Measurements from ENCODE around the gene ATPAF1. TPM values are rescaled to one million over a fixed set of nuclear protein-coding genes. Genes with fewer than 3 reads are reported as not detected.

Gene ATPAF1
- total and polyA plus RNA-seq, 9 of the 15 experiments (the other 6 are each of a cell fraction or from before 2014, with no cell fraction given), result 6.3 to 56.2 (median 27.4) TPM

- no peaks in the 10 kb centered on the region for H3K79me2 ChIP-seq (ENCODE audit: control insufficient read depth, insufficient read depth, low read length)
- H3K9me1 ChIP-seq (ENCODE audit: control insufficient read depth, insufficient read depth, low read length), result no peaks in the 10 kb centered on the region
- ChIA-PET POLR2A (interaction anchor here (0.8 to 1.8 kb wide), 6 partner anchors 10 to 38 kb away, joined by 3 to 8 read pairs (median 6); partner anchors contain the start of gene MKNK1), CTCF (ENCODE audit: low intra/inter-chr PET ratio) (no interaction called here)
- H3K27me3 ChIP-seq (ENCODE audit: control insufficient read depth in 2 of 2, insufficient read depth in 2 of 2, low read length in 2 of 2), result no peaks in the 10 kb centered on the region
- peak overlapping the region in 1 of 2 experiments; percentile 26; a peak in 1 of 4 replicates for H3K9ac ChIP-seq (ENCODE audit: insufficient read depth in 1 of 2, low read depth in 2 of 2, low read length in 2 of 2)
- H3K4me2 ChIP-seq (ENCODE audit: insufficient read depth, low read length), result no peak overlapping the region
- peaks cover 10 to 38% of the 10 kb centered on the region in 2 experiments; a peak in 4 of 5 replicates for H3K4me1 ChIP-seq (replicated peaks in 1 of 2; ENCODE audit: control insufficient read depth in 2 of 2, insufficient read depth in 2 of 2, low read length in 2 of 2)
- no peak for FAIRE-seq
- H2AFZ ChIP-seq (ENCODE audit: low read depth, low read length), result no peak overlapping the region
- no peaks in the 10 kb centered on the region for H3K9me3 ChIP-seq (replicated peaks; ENCODE audit: control insufficient read depth, insufficient read depth, low read depth, low read length)
- no peak overlapping the region for H3K27ac ChIP-seq (ENCODE audit: extremely low read depth, low read depth, low read length)
- in situ Hi-C loops (cut with MboI), result no loop called here
- ATAC-seq, result peak; percentile 20; the same call in 2 of the 3 replicates
- 14% methylated on average over 7 of the region's 7 CpGs for WGBS (ENCODE audit: insufficient coverage, low coverage, missing lambda C conversion rate)
- intact Hi-C loops (cut with micrococcal nuclease), result no loop called here
- DNase-seq (ENCODE audit: extremely low read depth in 1 of 4, low spot score in 3 of 4), result peak in 1 of 4 experiments; percentile 53
- H3K36me3 ChIP-seq (ENCODE audit: control insufficient read depth, insufficient read depth, low read length), result peaks cover 73% of the 10 kb centered on the region
- H4K20me1 ChIP-seq (replicated peaks; ENCODE audit: control insufficient read depth, insufficient read depth, low read length), result 0 out of 2 replicates have a peak, but pooled peaks cover 4% of the 10 kb centered on the region
- BruUV-seq (replicated peaks), result no TSS peak
- H3K4me3 ChIP-seq, result no peak overlapping the region
- peak; percentile 98 for TF ChIP-seq CTBP1 (IDR thresholded peaks at IDR 0.05; ENCODE audit: borderline replicate concordance)
- TF ChIP-seq CXXC5 (CRISPR knock-in tag; IDR thresholded peaks at IDR 0.05), result peak; percentile 26; the same call in 1 of the 2 replicates
- 0 out of 2 replicates have a peak, but pooled peaks have one; percentile 3 for TF ChIP-seq MAFK (IDR thresholded peaks at IDR 0.05; ENCODE audit: low read length)
- TF ChIP-seq ZFPM2 (CRISPR knock-in tag; IDR thresholded peaks at IDR 0.05), result no peak
- TF ChIP-seq ETV5 (CRISPR knock-in tag; IDR thresholded peaks at IDR 0.05; ENCODE audit: low read depth), result no peak
- TF ChIP-seq CHD2 (IDR thresholded peaks at IDR 0.05; ENCODE audit: low read depth, low read length), result no peak
- TF ChIP-seq JUND (IDR thresholded peaks at IDR 0.05; ENCODE audit: borderline replicate concordance, low read depth, low read length), result peak; percentile 8; the same call in 1 of the 2 replicates
- no peak; the same call in 2 of the 3 replicates for TF ChIP-seq JUND (tag; IDR thresholded peaks at IDR 0.05; ENCODE audit: borderline replicate concordance, low read depth, low read length)
- peak; percentile 36; the same call in 1 of the 2 replicates for TF ChIP-seq TAL1 (IDR thresholded peaks at IDR 0.05)
- TF ChIP-seq, protein P1, sequence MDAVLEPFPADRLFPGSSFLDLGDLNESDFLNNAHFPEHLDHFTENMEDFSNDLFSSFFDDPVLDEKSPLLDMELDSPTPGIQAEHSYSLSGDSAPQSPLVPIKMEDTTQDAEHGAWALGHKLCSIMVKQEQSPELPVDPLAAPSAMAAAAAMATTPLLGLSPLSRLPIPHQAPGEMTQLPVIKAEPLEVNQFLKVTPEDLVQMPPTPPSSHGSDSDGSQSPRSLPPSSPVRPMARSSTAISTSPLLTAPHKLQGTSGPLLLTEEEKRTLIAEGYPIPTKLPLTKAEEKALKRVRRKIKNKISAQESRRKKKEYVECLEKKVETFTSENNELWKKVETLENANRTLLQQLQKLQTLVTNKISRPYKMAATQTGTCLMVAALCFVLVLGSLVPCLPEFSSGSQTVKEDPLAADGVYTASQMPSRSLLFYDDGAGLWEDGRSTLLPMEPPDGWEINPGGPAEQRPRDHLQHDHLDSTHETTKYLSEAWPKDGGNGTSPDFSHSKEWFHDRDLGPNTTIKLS (IDR thresholded peaks at IDR 0.05; ENCODE audit: borderline replicate concordance, low read depth), result no peak
- TF ChIP-seq TRIM24 (IDR thresholded peaks at IDR 0.05), result no peak
- TF ChIP-seq KLF16 (IDR thresholded peaks at IDR 0.05), result peak; percentile 31; the same call in 1 of the 2 replicates
- TF ChIP-seq ZBTB1 (CRISPR knock-in tag; IDR thresholded peaks at IDR 0.05; ENCODE audit: borderline replicate concordance, low read depth), result no peak
- TF ChIP-seq SRSF3 (IDR thresholded peaks at IDR 0.05; ENCODE audit: insufficient read depth, low read length), result no peak
- no peak for TF ChIP-seq ZNF347 (CRISPR knock-in tag; IDR thresholded peaks at IDR 0.05; ENCODE audit: low read depth)
- 0 out of 2 replicates have a peak, but pooled peaks have one; percentile 45 for TF ChIP-seq MBD2 (IDR thresholded peaks at IDR 0.05; ENCODE audit: borderline replicate concordance, low read depth)
- TF ChIP-seq ATF4 (CRISPR knock-in tag; IDR thresholded peaks at IDR 0.05), result no peak
- no peak for TF ChIP-seq ZNF253 (CRISPR knock-in tag; conservative IDR thresholded peaks at IDR 0.05)
These were observed 85.2 kb downstream of the ATPAF1 start for GRCh38 chr1:46582972-46583371.

Measured in K562 (cell line).